ENCODE measurements around the gene RSPH1.

DNA sequence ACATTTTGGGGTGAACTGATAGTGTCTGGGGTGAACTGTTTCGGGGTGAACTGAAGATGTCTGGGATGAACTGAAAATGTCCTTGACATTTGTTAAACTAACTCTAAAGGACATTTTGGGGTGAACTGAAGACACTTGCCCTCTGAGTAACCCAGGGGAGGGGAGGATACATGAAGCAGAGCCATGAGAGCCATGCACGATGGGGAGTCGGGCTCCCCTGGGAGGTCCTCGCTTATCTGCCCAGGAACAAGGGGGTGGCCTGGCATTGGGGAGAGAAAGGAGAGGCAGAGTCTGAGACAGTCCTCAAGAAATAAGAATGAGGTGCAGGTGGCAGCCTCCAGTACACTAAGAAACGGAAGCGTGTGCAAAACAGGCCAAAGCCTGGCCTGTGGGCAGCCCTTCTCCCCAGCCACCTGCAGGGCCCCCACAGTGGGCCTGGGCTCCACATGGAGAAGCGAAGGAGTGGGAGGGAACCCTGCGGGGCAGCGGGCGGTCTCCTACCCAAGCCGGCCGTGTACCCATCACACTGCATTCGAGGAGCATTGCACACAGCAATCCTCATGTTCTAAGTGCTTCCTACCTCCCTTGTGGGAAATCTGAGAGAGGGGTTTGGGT, 24.2 kb downstream of the RSPH1 start:
- TF ChIP-seq, protein P1, sequence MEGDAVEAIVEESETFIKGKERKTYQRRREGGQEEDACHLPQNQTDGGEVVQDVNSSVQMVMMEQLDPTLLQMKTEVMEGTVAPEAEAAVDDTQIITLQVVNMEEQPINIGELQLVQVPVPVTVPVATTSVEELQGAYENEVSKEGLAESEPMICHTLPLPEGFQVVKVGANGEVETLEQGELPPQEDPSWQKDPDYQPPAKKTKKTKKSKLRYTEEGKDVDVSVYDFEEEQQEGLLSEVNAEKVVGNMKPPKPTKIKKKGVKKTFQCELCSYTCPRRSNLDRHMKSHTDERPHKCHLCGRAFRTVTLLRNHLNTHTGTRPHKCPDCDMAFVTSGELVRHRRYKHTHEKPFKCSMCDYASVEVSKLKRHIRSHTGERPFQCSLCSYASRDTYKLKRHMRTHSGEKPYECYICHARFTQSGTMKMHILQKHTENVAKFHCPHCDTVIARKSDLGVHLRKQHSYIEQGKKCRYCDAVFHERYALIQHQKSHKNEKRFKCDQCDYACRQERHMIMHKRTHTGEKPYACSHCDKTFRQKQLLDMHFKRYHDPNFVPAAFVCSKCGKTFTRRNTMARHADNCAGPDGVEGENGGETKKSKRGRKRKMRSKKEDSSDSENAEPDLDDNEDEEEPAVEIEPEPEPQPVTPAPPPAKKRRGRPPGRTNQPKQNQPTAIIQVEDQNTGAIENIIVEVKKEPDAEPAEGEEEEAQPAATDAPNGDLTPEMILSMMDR (IDR thresholded peaks at IDR 0.05) = no peak
- no peak for TF ChIP-seq POLR2A (IDR thresholded peaks at IDR 0.05)
